M059J (cell line): ENCODE data around the gene KLF15. TPM values are rescaled to one million over a fixed set of nuclear protein-coding genes. Genes with fewer than 3 reads are reported as not detected.

ENCODE experiments used
- DNase-seq: peaks from one replicate; pipeline ENCODE4 v3.0.0-alpha.2; 2012; ENCODE audit warnings: low read depth
- total RNA-seq: library from RNA; depleted of rRNA; stranded (reverse); fragments of >200 nt; shearing (Covaris generic); gene quantifications from 2 replicates; pipeline ENCODE4 v1.2.3, GENCODE V29; 2014; rRNA removed

Gene KLF15
- total RNA-seq, result 0.10 TPM in 1 of 2 replicates, not detected in the other

DNA sequence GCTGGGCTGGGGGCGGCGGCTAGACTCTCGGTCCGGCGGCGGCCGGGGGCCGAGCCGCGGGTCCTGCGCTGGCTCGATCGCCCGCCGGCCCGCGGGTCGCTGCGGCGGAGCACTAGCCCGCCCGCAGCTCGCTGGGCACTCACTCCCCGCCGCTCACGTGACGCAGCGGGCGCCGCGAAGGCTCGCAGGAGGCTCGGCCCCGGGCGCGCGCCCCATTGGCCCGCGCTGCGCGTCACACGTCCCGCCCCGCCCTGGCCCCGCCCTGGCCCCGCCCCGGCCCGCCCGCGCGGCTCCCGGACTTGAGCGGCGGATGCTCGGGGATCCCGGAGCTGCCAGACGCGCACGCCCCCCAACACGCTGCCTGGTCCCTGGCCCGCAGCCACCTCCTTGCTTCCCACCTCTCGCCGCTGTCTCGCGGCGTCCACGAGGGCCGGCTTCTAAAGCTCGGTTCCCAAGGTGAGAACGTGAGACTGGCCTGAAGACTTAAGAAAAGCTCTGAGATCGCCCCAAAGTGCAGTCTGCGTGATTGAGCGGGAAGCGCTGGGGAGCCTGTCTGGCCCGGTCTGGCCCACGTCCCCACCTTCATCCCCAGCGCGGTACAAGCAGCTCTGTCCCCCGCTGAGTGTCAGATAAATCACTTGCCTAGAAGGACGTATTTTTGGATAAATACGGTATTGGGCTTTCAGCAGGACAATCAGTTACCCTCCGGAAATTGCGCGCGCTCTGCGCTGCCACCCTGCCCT is at the start of gene KLF15:
Gene KLF15, minus strand, starts transcription at position 114 of the 743 bp plus-strand sequence. CDS start 4,486 bp downstream, outside the sequence.
- peak; percentile 77 for DNase-seq

DNA sequence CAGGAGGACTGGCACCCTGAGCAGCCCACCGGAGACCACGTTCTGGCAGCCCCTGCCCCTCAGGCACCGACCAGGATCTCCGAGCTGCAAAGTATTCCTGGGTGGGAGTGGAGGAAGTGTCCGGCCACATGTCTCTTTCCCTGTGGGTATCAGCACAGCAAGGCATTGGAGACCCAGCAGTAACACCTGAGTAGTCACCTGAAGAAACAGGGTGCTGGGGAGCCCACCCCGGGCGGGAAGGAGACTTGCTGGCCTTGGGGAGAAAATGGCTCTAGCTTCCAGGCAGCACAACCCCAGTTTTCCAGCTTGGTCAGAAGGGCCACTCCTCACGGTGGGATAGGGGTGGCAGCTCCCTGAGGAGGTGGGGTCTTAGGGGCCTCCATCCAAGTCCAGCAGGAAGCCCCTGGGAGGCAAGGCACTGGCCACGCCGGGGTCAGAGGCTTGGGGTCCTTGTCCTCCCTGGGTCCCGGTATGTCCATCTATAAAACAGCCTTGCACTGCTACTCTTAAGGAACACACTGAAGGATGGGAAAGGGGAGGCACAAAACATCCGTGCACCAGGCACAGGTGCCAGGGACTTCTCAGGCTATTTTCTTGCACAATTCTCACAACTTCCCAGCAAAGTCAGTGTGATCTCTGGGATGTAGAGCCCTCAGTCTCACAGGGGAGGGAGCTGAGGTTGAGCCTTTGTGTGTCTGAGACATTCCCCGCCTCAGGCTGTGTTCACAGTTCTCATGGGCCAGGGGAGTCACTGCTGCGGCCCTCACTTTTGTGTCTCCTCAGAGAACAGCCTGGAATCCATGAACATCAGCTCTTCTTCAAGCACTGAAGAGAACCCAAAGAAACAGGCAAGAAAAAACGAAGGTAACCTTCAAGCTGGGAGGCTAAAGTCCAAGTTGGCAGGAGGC is 49.4 kb upstream of the KLF15 start:
- no peak for DNase-seq

DNA sequence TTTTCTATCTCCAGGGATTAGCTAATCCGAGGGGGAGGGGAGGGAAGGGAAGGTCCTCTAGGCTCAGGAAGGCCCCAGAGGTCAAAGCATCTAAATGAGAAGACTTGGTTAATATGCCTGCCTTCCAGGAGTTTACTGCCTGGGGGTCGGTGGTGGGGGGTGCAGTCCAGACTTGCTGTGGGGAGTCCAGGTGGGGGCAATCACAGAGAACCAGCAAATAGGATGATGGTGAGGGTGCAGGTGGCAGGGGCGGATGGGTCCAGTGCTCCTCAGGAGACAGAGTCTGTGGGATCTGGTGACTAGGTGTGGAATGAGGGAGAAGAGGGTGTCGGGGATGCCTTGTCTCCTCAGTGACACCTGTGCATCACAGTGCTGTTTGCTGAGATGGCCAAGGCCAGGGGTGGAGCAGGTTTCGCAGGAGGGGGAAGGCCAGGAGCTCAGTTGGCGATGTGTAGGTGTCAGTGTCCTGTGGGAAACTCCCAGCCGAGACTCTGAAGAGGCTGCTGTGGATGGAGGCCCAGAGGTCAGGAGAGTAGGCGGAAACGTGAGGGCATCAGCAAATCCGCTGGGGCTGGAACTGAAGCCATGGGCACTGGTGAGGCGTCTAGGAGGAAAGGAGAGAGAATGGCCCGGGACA is 45.6 kb upstream of the KLF15 start:
- DNase-seq, result no peak

DNA sequence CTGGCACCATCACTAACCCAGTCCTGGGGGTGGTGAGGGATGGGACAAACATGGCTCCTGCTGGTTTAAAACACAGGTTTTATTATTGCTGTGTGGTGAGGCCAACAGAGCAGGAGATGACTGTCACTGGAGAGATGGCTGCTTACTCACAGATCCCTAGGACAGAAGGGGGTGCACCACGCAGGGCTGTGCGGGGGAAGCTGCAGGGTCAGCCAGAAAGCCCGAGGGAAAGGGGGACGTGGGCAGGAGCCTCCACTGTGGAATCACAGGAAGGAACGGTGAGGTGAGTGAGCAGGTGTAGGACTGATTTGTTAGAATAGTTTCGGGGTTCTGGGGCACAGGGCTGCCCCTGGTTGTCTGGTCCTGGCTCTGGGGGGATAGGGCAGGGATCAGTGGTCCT is 45.0 kb upstream of the KLF15 start:
- DNase-seq, result no peak

DNA sequence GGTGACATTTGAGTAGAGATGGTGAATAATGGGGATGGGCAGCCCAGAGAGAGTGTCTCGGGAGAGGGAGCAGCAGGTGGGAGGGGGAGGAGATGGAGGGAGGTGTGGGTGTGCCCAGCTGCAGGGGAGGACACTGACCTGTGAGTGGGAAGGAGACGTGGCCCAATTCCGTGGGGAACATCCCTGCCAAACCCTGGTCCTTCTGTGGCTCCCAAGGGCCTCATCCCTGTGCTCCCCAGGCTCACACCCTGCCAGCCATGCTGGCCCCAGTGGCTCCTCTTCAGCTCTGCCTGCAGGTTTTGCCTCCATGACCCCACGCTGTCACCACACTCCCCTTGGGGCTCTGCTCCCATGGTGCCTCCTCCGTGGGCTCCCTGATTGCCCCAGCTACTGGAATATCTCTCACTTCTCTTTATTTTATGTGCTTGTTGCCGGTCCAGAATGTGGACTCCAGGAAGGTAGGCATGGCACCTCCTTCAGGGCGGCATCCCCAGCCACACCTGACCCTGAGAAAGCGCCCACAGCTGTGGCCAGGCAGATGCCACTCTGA is 44.5 kb upstream of the KLF15 start:
- no peak for DNase-seq

- DNase-seq, result no peak
Observed at GRCh38 chr3:126399756-126400155, 42.5 kb upstream of the KLF15 start.

GRCh38 chr3:126399351-126399735 is 42.1 kb upstream of the KLF15 start:
- no peak for DNase-seq

GRCh38 chr3:126398423-126399350 is 41.5 kb upstream of the KLF15 start:
- no peak for DNase-seq

- DNase-seq, result no peak
Observed at GRCh38 chr3:126397610-126398422, 40.6 kb upstream of the KLF15 start.

DNA sequence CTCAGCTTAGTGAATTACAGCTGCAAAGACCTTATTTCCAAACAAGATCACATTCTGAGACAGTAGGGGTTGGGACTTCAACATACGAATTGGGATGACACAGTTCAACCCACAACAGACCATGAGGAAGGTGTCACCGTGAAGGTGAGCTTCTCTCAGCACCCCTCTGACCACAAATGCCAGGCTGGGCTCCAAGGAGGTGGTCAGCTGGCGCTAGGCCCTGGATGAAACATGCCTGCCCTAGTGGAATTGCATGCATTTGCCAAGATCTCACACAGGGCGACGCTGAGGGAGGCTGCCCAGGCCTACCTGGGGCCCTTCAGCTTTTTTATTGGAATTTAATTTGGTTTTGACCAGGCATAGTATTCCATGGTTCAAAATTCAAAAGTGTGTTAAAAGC is 39.3 kb upstream of the KLF15 start:
- no peak for DNase-seq

GRCh38 chr3:126395846-126396513 is 38.8 kb upstream of the KLF15 start:
- no peak for DNase-seq

DNA sequence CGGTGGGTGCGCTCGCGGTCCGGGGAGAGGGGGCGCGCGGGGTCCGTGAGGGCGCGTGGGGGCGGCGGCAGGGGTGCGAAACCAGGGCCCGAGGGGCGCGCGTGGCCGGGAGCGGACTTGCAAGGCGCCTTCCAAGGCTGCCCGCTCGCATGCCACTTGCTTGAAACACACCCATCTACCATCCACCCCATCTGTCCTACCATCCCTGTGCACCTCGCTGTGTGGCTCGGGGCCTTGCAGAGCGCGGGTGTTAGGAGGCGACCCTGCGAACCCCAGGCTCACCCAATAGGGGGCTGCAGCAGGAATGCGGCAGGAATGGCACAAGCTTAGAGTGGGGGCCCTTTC is 37.7 kb upstream of the KLF15 start:
- no peak for DNase-seq

- DNase-seq, result peak; percentile 26
Observed at GRCh38 chr3:126394179-126394976, 37.2 kb upstream of the KLF15 start, which contains the start of gene CFAP100. Gene CFAP100 (plus strand): TSS chr3:126394909. CDS start chr3:126396001, 1,092 bp downstream.

DNA sequence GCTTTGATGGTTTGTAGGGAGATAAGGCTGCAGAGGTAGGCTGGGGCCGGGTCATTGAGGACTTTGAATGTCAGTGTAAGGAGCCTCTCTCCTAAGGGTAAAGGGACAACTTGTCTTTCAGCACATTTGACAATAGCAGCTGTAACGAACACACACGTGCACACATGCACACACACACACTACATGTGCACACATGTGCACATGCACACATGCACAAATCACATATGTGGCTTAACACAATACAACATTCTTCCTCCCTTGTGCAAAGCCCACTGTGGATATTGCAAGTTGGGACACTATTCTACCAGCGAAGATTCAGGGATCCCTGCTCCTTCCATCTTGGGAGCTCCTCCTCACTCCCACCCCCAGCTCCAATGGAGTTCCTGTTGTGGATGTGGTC is 36.4 kb upstream of the KLF15 start:
- DNase-seq, result no peak

DNA sequence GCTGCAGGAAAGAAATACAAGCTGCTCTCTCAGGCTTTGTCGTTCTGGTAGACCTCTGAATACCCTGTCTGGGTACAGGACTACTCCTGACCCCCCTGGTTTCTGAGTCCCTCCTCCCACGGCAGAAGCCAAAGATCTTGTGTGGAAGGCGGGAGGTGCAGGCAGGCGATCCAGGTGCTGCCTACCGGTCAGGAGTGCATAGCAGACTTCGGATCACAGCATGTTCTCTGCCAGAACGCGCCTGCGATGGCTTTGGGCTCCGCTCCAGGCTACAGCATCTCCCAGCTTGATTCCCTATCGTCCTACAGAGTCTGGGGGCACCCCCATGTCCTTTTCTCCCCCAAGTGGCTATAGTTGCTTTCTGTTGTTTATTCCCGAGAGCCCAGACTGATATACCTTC is 35.0 kb upstream of the KLF15 start:
- DNase-seq, result no peak

- no peak for DNase-seq
Observed at GRCh38 chr3:126391631-126392030, 34.4 kb upstream of the KLF15 start.

DNA sequence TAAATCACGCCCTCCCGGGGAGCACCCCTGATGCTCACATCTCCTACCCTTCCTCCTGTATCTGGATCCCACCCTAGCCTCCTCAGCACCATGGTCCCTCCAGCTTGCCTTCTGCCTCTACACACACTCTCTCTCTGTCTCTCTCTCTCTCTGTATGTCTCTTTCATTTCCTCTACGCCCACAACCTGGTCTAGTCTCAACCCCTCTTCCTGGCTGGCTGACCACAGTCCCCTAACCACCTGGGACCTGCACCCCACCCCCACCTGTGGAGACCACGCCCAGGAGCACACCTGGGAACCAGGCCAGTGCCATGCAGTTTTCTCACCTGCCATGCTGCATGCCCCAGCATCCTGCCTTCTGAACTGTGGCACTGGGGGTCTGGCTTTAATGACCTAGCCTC is 33.5 kb upstream of the KLF15 start:
- DNase-seq, result no peak

GRCh38 chr3:126390201-126390600 is 33.0 kb upstream of the KLF15 start:
- DNase-seq, result no peak

GRCh38 chr3:126389794-126390146 is 32.6 kb upstream of the KLF15 start:
- DNase-seq, result no peak
